ENCODE data around the gene ANKFY1.

The ANKFY1 gene

DNA sequence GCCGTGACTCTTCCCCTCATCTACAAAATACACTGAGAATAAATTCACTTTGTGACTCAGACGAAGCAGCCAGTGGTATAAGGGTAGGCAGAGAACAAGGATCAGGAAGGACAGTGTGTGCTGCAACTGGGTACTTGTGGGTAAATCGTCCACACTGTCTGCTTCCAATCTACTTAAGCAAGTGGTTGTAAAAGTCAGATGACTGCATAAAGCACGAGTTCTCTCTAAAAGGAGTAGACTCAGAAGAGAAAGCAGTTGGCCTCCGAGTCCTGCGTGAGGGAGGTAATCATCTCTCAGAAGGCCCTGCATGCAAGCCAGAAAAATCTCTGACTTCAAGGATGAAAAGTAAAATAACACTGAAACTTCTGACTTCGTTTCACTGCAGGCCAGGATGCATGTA lies 43.1 kb downstream of the ANKFY1 start:
- ChIA-PET CTCF (interaction anchor here (0.6 to 2.2 kb wide), 4 partner anchors 9 to 668 kb away, joined by 3 to 7 read pairs (median 6); no protein-coding TSS in a partner anchor), POLR2A (no interaction called here)
- H3K36me3 ChIP-seq (ENCODE audit: control insufficient read depth in 2 of 2, insufficient read depth in 1 of 2, low read length in 2 of 2): peaks cover 14 to 19% of the 10 kb centered on the region in 2 experiments
- peaks cover 20% of the 10 kb centered on the region for H3K4me1 ChIP-seq (ENCODE audit: control insufficient read depth, insufficient read depth, low read length)
- H3K9me3 ChIP-seq (ENCODE audit: control insufficient read depth, insufficient read depth, low read depth, low read length): no peaks in the 10 kb centered on the region
- peak overlapping the region; percentile 47 for H3K27ac ChIP-seq (ENCODE audit: extremely low read depth, low read depth, low read length)
- no peak overlapping the region for H3K4me3 ChIP-seq (ENCODE audit: low read depth, low read length)
- TF ChIP-seq ZNF629 (tag by site-specific recombination; IDR thresholded peaks at IDR 0.05) (no peak), TCF7L2 (IDR thresholded peaks at IDR 0.05; ENCODE audit: borderline replicate concordance, low read depth, low read length) (no peak), ZNF610 (tag by site-specific recombination; IDR thresholded peaks at IDR 0.05; ENCODE audit: borderline replicate concordance) (no peak), ZNF791 (tag by site-specific recombination; IDR thresholded peaks at IDR 0.05) (no peak), OSR2 (tag by site-specific recombination; IDR thresholded peaks at IDR 0.05) (peak; percentile 79), MYNN (tag by site-specific recombination; IDR thresholded peaks at IDR 0.05; ENCODE audit: borderline replicate concordance) (no peak), SETDB1 (IDR thresholded peaks at IDR 0.05; ENCODE audit: insufficient read length, low read length) (peak; percentile 41), ZFP37 (tag by site-specific recombination; IDR thresholded peaks at IDR 0.05) (no peak), KLF1 (tag by site-specific recombination; IDR thresholded peaks at IDR 0.05) (no peak), ZNF221 (tag by site-specific recombination; IDR thresholded peaks at IDR 0.05; ENCODE audit: borderline replicate concordance) (no peak), ZNF677 (tag by site-specific recombination; IDR thresholded peaks at IDR 0.05) (no peak), GLI2 (tag by site-specific recombination; IDR thresholded peaks at IDR 0.05; ENCODE audit: borderline replicate concordance, low read depth) (no peak), SCRT2 (tag by site-specific recombination; IDR thresholded peaks at IDR 0.05) (no peak), ZNF404 (tag by site-specific recombination; IDR thresholded peaks at IDR 0.05) (no peak), ZFP69B (tag by site-specific recombination; IDR thresholded peaks at IDR 0.05) (no peak), ZNF654 (tag by site-specific recombination; IDR thresholded peaks at IDR 0.05; ENCODE audit: low read depth) (no peak), BCL11A (tag by site-specific recombination; IDR thresholded peaks at IDR 0.05; ENCODE audit: low read depth) (no peak), ZNF585B (tag by site-specific recombination; IDR thresholded peaks at IDR 0.05) (no peak), ZNF394 (tag by site-specific recombination; IDR thresholded peaks at IDR 0.05; ENCODE audit: borderline replicate concordance) (peak; percentile 19; the same call in 1 of the 2 replicates), ZNF175 (tag by site-specific recombination; IDR thresholded peaks at IDR 0.05) (no peak), KLF8 (tag by site-specific recombination; IDR thresholded peaks at IDR 0.05) (no peak), ZNF423 (tag by site-specific recombination; IDR thresholded peaks at IDR 0.05) (no peak), MEIS1 (CRISPR knock-in tag; IDR thresholded peaks at IDR 0.05; ENCODE audit: borderline replicate concordance) (no peak)
- TF ChIP-seq, protein P1, sequence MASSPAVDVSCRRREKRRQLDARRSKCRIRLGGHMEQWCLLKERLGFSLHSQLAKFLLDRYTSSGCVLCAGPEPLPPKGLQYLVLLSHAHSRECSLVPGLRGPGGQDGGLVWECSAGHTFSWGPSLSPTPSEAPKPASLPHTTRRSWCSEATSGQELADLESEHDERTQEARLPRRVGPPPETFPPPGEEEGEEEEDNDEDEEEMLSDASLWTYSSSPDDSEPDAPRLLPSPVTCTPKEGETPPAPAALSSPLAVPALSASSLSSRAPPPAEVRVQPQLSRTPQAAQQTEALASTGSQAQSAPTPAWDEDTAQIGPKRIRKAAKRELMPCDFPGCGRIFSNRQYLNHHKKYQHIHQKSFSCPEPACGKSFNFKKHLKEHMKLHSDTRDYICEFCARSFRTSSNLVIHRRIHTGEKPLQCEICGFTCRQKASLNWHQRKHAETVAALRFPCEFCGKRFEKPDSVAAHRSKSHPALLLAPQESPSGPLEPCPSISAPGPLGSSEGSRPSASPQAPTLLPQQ (tag by site-specific recombination; IDR thresholded peaks at IDR 0.05): no peak
- TF ChIP-seq, protein P2, sequence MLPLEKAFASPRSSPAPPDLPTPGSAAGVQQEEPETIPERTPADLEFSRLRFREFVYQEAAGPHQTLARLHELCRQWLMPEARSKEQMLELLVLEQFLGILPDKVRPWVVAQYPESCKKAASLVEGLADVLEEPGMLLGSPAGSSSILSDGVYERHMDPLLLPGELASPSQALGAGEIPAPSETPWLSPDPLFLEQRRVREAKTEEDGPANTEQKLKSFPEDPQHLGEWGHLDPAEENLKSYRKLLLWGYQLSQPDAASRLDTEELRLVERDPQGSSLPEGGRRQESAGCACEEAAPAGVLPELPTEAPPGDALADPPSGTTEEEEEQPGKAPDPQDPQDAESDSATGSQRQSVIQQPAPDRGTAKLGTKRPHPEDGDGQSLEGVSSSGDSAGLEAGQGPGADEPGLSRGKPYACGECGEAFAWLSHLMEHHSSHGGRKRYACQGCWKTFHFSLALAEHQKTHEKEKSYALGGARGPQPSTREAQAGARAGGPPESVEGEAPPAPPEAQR (tag by site-specific recombination; IDR thresholded peaks at IDR 0.05): no peak
- TF ChIP-seq, protein P3, sequence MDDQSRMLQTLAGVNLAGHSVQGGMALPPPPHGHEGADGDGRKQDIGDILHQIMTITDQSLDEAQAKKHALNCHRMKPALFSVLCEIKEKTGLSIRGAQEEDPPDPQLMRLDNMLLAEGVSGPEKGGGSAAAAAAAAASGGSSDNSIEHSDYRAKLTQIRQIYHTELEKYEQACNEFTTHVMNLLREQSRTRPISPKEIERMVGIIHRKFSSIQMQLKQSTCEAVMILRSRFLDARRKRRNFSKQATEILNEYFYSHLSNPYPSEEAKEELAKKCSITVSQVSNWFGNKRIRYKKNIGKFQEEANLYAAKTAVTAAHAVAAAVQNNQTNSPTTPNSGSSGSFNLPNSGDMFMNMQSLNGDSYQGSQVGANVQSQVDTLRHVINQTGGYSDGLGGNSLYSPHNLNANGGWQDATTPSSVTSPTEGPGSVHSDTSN (CRISPR knock-in tag; IDR thresholded peaks at IDR 0.05): no peak
- TF ChIP-seq, protein P4, sequence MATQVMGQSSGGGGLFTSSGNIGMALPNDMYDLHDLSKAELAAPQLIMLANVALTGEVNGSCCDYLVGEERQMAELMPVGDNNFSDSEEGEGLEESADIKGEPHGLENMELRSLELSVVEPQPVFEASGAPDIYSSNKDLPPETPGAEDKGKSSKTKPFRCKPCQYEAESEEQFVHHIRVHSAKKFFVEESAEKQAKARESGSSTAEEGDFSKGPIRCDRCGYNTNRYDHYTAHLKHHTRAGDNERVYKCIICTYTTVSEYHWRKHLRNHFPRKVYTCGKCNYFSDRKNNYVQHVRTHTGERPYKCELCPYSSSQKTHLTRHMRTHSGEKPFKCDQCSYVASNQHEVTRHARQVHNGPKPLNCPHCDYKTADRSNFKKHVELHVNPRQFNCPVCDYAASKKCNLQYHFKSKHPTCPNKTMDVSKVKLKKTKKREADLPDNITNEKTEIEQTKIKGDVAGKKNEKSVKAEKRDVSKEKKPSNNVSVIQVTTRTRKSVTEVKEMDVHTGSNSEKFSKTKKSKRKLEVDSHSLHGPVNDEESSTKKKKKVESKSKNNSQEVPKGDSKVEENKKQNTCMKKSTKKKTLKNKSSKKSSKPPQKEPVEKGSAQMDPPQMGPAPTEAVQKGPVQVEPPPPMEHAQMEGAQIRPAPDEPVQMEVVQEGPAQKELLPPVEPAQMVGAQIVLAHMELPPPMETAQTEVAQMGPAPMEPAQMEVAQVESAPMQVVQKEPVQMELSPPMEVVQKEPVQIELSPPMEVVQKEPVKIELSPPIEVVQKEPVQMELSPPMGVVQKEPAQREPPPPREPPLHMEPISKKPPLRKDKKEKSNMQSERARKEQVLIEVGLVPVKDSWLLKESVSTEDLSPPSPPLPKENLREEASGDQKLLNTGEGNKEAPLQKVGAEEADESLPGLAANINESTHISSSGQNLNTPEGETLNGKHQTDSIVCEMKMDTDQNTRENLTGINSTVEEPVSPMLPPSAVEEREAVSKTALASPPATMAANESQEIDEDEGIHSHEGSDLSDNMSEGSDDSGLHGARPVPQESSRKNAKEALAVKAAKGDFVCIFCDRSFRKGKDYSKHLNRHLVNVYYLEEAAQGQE (tag by site-specific recombination; IDR thresholded peaks at IDR 0.05): no peak
- TF ChIP-seq, protein P5, sequence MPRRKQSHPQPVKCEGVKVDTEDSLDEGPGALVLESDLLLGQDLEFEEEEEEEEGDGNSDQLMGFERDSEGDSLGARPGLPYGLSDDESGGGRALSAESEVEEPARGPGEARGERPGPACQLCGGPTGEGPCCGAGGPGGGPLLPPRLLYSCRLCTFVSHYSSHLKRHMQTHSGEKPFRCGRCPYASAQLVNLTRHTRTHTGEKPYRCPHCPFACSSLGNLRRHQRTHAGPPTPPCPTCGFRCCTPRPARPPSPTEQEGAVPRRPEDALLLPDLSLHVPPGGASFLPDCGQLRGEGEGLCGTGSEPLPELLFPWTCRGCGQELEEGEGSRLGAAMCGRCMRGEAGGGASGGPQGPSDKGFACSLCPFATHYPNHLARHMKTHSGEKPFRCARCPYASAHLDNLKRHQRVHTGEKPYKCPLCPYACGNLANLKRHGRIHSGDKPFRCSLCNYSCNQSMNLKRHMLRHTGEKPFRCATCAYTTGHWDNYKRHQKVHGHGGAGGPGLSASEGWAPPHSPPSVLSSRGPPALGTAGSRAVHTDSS (tag by site-specific recombination; IDR thresholded peaks at IDR 0.05): no peak
- TF ChIP-seq, protein P6, sequence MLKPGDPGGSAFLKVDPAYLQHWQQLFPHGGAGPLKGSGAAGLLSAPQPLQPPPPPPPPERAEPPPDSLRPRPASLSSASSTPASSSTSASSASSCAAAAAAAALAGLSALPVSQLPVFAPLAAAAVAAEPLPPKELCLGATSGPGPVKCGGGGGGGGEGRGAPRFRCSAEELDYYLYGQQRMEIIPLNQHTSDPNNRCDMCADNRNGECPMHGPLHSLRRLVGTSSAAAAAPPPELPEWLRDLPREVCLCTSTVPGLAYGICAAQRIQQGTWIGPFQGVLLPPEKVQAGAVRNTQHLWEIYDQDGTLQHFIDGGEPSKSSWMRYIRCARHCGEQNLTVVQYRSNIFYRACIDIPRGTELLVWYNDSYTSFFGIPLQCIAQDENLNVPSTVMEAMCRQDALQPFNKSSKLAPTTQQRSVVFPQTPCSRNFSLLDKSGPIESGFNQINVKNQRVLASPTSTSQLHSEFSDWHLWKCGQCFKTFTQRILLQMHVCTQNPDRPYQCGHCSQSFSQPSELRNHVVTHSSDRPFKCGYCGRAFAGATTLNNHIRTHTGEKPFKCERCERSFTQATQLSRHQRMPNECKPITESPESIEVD (tag by site-specific recombination; IDR thresholded peaks at IDR 0.05): 0 out of 2 replicates have a peak, but pooled peaks have one; percentile 4

All from HEK293 (cell line).